GM23338 (cell line): Measurements from ENCODE around the gene RPTOR. TPM values are rescaled to one million over a fixed set of nuclear protein-coding genes. Genes with fewer than 3 reads are reported as not detected.

ENCODE experiments used
- ATAC-seq: fragments of 200-7000 bp; cut with Tn5 transposase; 3 replicates; pipeline ENCODE4 v1.9.1; 2020
- DNase-seq: peaks from one replicate; pipeline ENCODE4 v3.0.0-alpha.2; 2015; ENCODE audit warnings: low spot score
- H2AFZ ChIP-seq: fragments of 200-600 bp; sonication (generic); 2 replicates; pipeline ENCODE4 v1.8.0; 2016; ENCODE audit warnings: antibody characterized with exemption, mild to moderate bottlenecking, moderate library complexity
- H3F3A ChIP-seq: fragments of 200-600 bp; sonication (generic); replicated peaks from 2 replicates; pipeline ENCODE4 v1.8.0; 2017; ENCODE audit warnings: antibody characterized with exemption, mixed run types, low read depth
- H3K27ac ChIP-seq: fragments of 200-600 bp; sonication (generic); 2 replicates; pipeline ENCODE4 v1.6.1; 2016; ENCODE audit warnings: low read depth
- H3K27me3 ChIP-seq: fragments of 200-600 bp; sonication (generic); 2 replicates; pipeline ENCODE4 v1.8.0; 2016; ENCODE audit warnings: mild to moderate bottlenecking, mixed run types, moderate library complexity; ENCODE audit not compliant: insufficient read depth
- H3K36me3 ChIP-seq: fragments of 200-600 bp; sonication (generic); 2 replicates; pipeline ENCODE4 v1.8.0; 2016; ENCODE audit warnings: mild to moderate bottlenecking; ENCODE audit not compliant: insufficient read depth
- H3K4me1 ChIP-seq: fragments of 200-600 bp; sonication (generic); 2 replicates; pipeline ENCODE4 v1.8.0; 2016; ENCODE audit warnings: mild to moderate bottlenecking, moderate library complexity; ENCODE audit not compliant: insufficient read depth
- H3K4me2 ChIP-seq: fragments of 200-600 bp; sonication (generic); 2 replicates; pipeline ENCODE4 v1.7.1; 2017; ENCODE audit warnings: mixed run types
- H3K4me3 ChIP-seq: fragments of 200-600 bp; sonication (generic); 2 replicates; pipeline ENCODE4 v1.6.1; 2016; ENCODE audit warnings: mixed run types
- H3K79me2 ChIP-seq: fragments of 200-600 bp; sonication (generic); replicated peaks from 2 replicates; pipeline ENCODE4 v1.8.0; 2017; ENCODE audit warnings: mild to moderate bottlenecking; ENCODE audit not compliant: insufficient read depth
- H3K9me2 ChIP-seq: fragments of 200-600 bp; sonication (generic); 2 replicates; pipeline ENCODE4 v1.8.0; 2017; ENCODE audit not compliant: insufficient read depth
- H4K20me1 ChIP-seq: fragments of 200-600 bp; sonication (generic); replicated peaks from 2 replicates; pipeline ENCODE4 v1.8.0; 2017; ENCODE audit warnings: mild to moderate bottlenecking; ENCODE audit not compliant: insufficient read depth
- H3K27ac Mint-ChIP-seq: 2 replicates; pipeline ENCODE4 v1.8.0; 2020; ENCODE audit warnings: inconsistent platforms, mild to moderate bottlenecking, moderate library complexity, mixed read lengths
- H3K27me3 Mint-ChIP-seq: 3 replicates; pipeline ENCODE4 v1.8.0; 2022; ENCODE audit warnings: low read depth, mild to moderate bottlenecking, moderate library complexity, mixed read lengths, inconsistent platforms; ENCODE audit not compliant: insufficient read depth, poor library complexity
- H3K36me3 Mint-ChIP-seq: 3 replicates; pipeline ENCODE4 v1.8.0; 2021; ENCODE audit warnings: low read depth, mild to moderate bottlenecking, inconsistent platforms, moderate library complexity, mixed read lengths
- H3K4me1 Mint-ChIP-seq: 3 replicates; pipeline ENCODE4 v1.8.0; 2020; ENCODE audit warnings: mild to moderate bottlenecking, inconsistent platforms, mixed read lengths
- H3K4me3 Mint-ChIP-seq: 3 replicates; pipeline ENCODE4 v1.8.0; 2021; ENCODE audit warnings: moderate library complexity, mild to moderate bottlenecking, inconsistent platforms, mixed read lengths
- H3K9me3 Mint-ChIP-seq: 3 replicates; pipeline ENCODE4 v1.8.0; 2020; ENCODE audit warnings: moderate library complexity, mild to moderate bottlenecking, inconsistent platforms, mixed read lengths
- CREB1 ChIP-seq: fragments of 250-450 bp; sonication (Bioruptor Pico); IDR thresholded peaks from 2 replicates; pipeline ENCODE4 v1.5.0; 2020; ENCODE audit warnings: low read depth, mild to moderate bottlenecking, moderate library complexity
- CTCF ChIP-seq, 2 experiments: fragments of 200-600 bp in 1 of 2; sonication (generic) in 1 of 2; conservative IDR thresholded peaks; 2 replicates each; pipeline versions ENCODE4 v1.5.1 to v1.6.1; 2016 to 2017; ENCODE audit warnings: antibody characterized with exemption in 2 of 2, low read depth in 2 of 2, mild to moderate bottlenecking in 2 of 2, moderate library complexity in 1 of 2
- ETS1 ChIP-seq: IDR thresholded peaks from 2 replicates; pipeline ENCODE4 v1.6.1; 2016; ENCODE audit warnings: antibody characterized with exemption
- JUNB ChIP-seq: IDR thresholded peaks from one replicate; pipeline ENCODE4 v1.6.1; 2016; ENCODE audit warnings: antibody characterized with exemption; ENCODE audit not compliant: unreplicated experiment
- NANOG ChIP-seq: IDR thresholded peaks from 2 replicates; pipeline ENCODE4 v1.6.1; 2016; ENCODE audit warnings: antibody characterized with exemption, borderline replicate concordance
- STAT1 ChIP-seq: IDR thresholded peaks from one replicate; pipeline ENCODE4 v1.6.1; 2016; ENCODE audit warnings: antibody characterized with exemption; ENCODE audit not compliant: unreplicated experiment
- ZNF114 ChIP-seq: fragments of 250-450 bp; sonication (Bioruptor Pico); IDR thresholded peaks from 2 replicates; pipeline ENCODE4 v1.5.0; 2020; ENCODE audit warnings: mild to moderate bottlenecking, moderate library complexity
- polyA plus RNA-seq: library from polyadenylated mRNA; unstranded; fragments of >200 nt; fragmentation: Nextera tagmentation; extraction: Ambion mirVana; gene quantifications from 2 replicates; pipeline ENCODE4 v1.2.1, GENCODE V29; 2016
- total RNA-seq: library from RNA; depleted of rRNA; stranded (reverse); fragments of >200 nt; shearing (Covaris generic); gene quantifications from 2 replicates; pipeline ENCODE4 v1.2.3, GENCODE V29; 2014

Gene RPTOR
- total and polyA plus RNA-seq, 2 experiments from 2014 or later, result 9.5 to 38.0 TPM

DNA sequence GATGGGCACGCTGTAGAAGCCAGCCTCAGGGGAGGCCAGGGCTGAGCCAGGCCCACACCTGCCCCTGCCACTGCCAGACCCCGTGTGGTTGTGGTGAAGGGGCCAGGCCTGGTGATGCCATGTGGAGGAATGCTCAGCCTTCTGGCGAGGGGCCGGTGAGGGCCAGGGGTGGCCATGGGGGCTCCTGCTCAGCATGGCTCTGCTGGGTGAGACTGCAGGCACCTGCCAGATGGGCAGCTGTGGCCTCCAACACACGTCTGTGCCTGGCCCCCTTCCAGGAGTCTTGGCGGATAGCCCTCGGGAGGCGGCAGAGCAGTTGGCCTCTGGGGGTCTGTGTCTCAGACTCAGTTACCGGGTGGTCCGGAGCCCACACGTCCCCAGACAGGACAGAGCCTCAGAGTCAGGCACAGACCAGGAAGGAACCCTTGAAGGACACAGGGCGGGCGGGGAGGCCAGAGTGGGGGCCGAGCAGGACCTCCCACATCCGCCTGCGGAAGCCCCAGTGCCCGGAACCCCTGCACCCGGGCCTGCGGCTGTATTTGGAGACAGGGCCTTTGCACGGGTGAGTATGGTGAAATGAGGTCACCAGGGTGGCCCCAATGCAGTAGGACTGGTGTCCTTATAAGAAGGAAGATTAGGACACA, 424.5 kb downstream of the RPTOR start:
- H3K9me3 Mint-ChIP-seq, result no peaks in the 10 kb centered on the region; the same call in 2 of the 3 replicates
- Histone ChIP-seq H3K79me2 (no peaks in the 10 kb centered on the region), H3K27me3 (no peaks in the 10 kb centered on the region), H3K4me2 (no peak overlapping the region), H3K36me3 (no peaks in the 10 kb centered on the region), H3K9me2 (no peaks in the 10 kb centered on the region), H3F3A (no peaks in the 10 kb centered on the region), H2AFZ (no peak overlapping the region), H4K20me1 (no peaks in the 10 kb centered on the region), H3K27ac (no peak overlapping the region), H3K4me1 (no peaks in the 10 kb centered on the region), H3K4me3 (no peak overlapping the region)
- TF ChIP-seq CREB1 (CRISPR knock-in tag) (no peak), JUNB (no peak), ZNF114 (CRISPR knock-in tag) (no peak), NANOG (no peak), CTCF (conservative IDR thresholded peaks at IDR 0.05; ENCODE audit: low read depth in 2 of 2) (no peak)
- H3K27me3 Mint-ChIP-seq, result peaks cover 9% of the 10 kb centered on the region
- no peak overlapping the region for H3K27ac Mint-ChIP-seq
- DNase-seq, result no peak
- peaks cover 4% of the 10 kb centered on the region; the same call in 1 of the 3 replicates for H3K36me3 Mint-ChIP-seq
- no peak overlapping the region for H3K4me3 Mint-ChIP-seq
- ATAC-seq, result no peak
- peaks cover 9% of the 10 kb centered on the region; the same call in 2 of the 3 replicates for H3K4me1 Mint-ChIP-seq

- no peak for DNase-seq
- Histone ChIP-seq H3K4me3 (no peak overlapping the region), H3K27me3 (no peaks in the 10 kb centered on the region), H3F3A (no peaks in the 10 kb centered on the region), H2AFZ (no peak overlapping the region), H3K4me1 (no peaks in the 10 kb centered on the region), H4K20me1 (no peaks in the 10 kb centered on the region), H3K79me2 (no peaks in the 10 kb centered on the region), H3K27ac (no peak overlapping the region), H3K36me3 (no peaks in the 10 kb centered on the region), H3K4me2 (no peak overlapping the region), H3K9me2 (no peaks in the 10 kb centered on the region)
- Mint-ChIP-seq H3K36me3 (peaks cover 4% of the 10 kb centered on the region; the same call in 1 of the 3 replicates), H3K4me1 (peaks cover 4% of the 10 kb centered on the region; the same call in 1 of the 3 replicates), H3K9me3 (no peaks in the 10 kb centered on the region; the same call in 2 of the 3 replicates), H3K27ac (no peak overlapping the region), H3K27me3 (peaks cover 7% of the 10 kb centered on the region), H3K4me3 (no peak overlapping the region)
- TF ChIP-seq JUNB, result no peak
- TF ChIP-seq STAT1, result no peak
- TF ChIP-seq ETS1, result no peak
- no peak for ATAC-seq
These were observed 425.0 kb downstream of the RPTOR start for GRCh38 chr17:80969674-80970043.
